ENCODE measurements around the gene STRIP1. TPM values are rescaled to one million over a fixed set of nuclear protein-coding genes. Genes with fewer than 3 reads are reported as not detected.

The STRIP1 gene
- total and polyA plus RNA-seq, 2 of the 8 experiments (the other 6 are each of a cell fraction or from before 2014, with no cell fraction given): 21.3 to 45.6 TPM

DNA sequence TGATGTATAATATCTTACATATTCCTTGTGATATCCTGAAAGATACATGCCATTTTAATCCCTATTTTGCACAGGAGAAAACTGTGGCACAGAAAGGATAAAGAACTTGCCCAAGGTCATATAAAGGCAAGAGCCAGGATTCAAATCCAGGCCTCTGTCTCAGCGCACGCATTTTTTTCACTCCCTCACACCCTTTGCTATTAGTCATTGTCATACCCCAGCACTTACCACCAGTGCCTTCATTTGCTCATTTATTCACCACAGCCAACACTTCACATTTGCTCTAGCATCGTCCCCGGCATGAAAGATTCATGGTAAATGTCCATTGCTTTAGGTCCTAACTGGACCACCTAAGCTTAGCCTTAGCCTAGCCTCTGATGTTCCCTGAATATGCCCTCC, 21.9 kb downstream of the STRIP1 start:
- Histone ChIP-seq H3K4me2 (ENCODE audit: insufficient read depth in 1 of 2, low read depth in 2 of 2, low read length in 2 of 2) (no peak overlapping the region), H4K5ac (ENCODE audit: insufficient read length, low read depth, low read length) (no peak overlapping the region), H3K18ac (ENCODE audit: extremely low read depth, low read length) (no peak overlapping the region), H3K27me3 (replicated peaks in 1 of 4; ENCODE audit: control insufficient read depth in 3 of 4, extremely low read depth in 1 of 4, insufficient read depth in 3 of 4, low read length in 3 of 4) (no peaks in the 10 kb centered on the region), H3K27ac (ENCODE audit: low read depth, low read length) (no peak overlapping the region), H3K4me3 (ENCODE audit: extremely low read depth in 1 of 4, insufficient read depth in 2 of 4, low read depth in 3 of 4, low read length in 4 of 4) (no peak overlapping the region), H2BK20ac (ENCODE audit: low read length) (no peak overlapping the region), H4K91ac (replicated peaks; ENCODE audit: insufficient read length, low read length) (no peak overlapping the region), H3K9ac (replicated peaks in 1 of 4; ENCODE audit: extremely low read depth in 1 of 4, low read depth in 3 of 4, low read length in 3 of 4) (no peak overlapping the region), H2BK12ac (ENCODE audit: low read depth, low read length) (no peak overlapping the region), H2BK120ac (replicated peaks; ENCODE audit: low read depth, low read length) (no peak overlapping the region), H3K79me1 (ENCODE audit: low read depth, low read length) (no peaks in the 10 kb centered on the region; the same call in 1 of the 2 replicates), H3K9me3 (ENCODE audit: insufficient read depth in 2 of 2, low read depth in 1 of 2, low read length in 1 of 2) (no peaks in the 10 kb centered on the region), H2AK5ac (ENCODE audit: low read depth, low read length) (no peak overlapping the region), H3K23ac (ENCODE audit: insufficient read length) (no peak overlapping the region), H2BK5ac (ENCODE audit: low read depth, low read length) (no peak overlapping the region), H4K20me1 (replicated peaks in 1 of 2; ENCODE audit: control insufficient read depth in 1 of 2, insufficient read depth in 2 of 2, low read length in 2 of 2) (peaks cover 6 to 26% of the 10 kb centered on the region in 2 experiments), H3K23me2 (ENCODE audit: low read depth, low read length) (no peaks in the 10 kb centered on the region), H3K4ac (replicated peaks; ENCODE audit: insufficient read length, low read depth, low read length) (no peak overlapping the region), H2AFZ (ENCODE audit: low read length) (no peak overlapping the region), H3K36me3 (ENCODE audit: control insufficient read depth in 2 of 4, insufficient read depth in 4 of 4, low read length in 3 of 4) (peaks cover 28 to 53% (median 45%) of the 10 kb centered on the region in 4 experiments), H3K4me1 (replicated peaks in 1 of 4; ENCODE audit: control insufficient read depth in 3 of 4, insufficient read depth in 4 of 4, low read length in 3 of 4) (no peaks in the 10 kb centered on the region), H2BK15ac (ENCODE audit: low read length) (no peak overlapping the region), H4K8ac (ENCODE audit: extremely low read depth, insufficient read depth, low read length) (no peak overlapping the region), H3K79me2 (ENCODE audit: control insufficient read depth in 1 of 2, insufficient read depth in 2 of 2, low read length in 2 of 2) (no peaks in the 10 kb centered on the region), H3K56ac (replicated peaks; ENCODE audit: insufficient read length, low read depth, low read length) (no peak overlapping the region), H3K14ac (ENCODE audit: insufficient read length) (no peak overlapping the region)
- ChIA-PET POLR2A (ENCODE audit: partially characterized antibody) (interaction anchor here (1.0 to 1.7 kb wide), 2 partner anchors 10 to 74 kb away, joined by 3 to 6 read pairs; no protein-coding TSS in a partner anchor), CTCF (ENCODE audit: partially characterized antibody) (interaction anchor here (0.6 to 40.7 kb wide), 6 partner anchors 15 to 440 kb away, joined by 3 to 1450 read pairs (median 8); partner anchors contain the start of genes ALX3, STRIP1 and UBL4B)
- no peak for DNase-seq (ENCODE audit: low read depth in 1 of 2, low spot score in 2 of 2)
- 93% methylated on average over 4 of the region's 4 CpGs; no CpG with 5 or more reads in 1 of the 2 experiments for WGBS, 2 experiments (ENCODE audit: extremely low coverage in 1 of 2, insufficient coverage in 1 of 2, insufficient read length in 1 of 2, insufficient replicate concordance in 2 of 2, low coverage in 1 of 2, low lambda C conversion rate in 2 of 2, missing lambda C conversion rate in 1 of 2)
- FAIRE-seq: no peak
- TF ChIP-seq POLR2A (IDR thresholded peaks at IDR 0.05; ENCODE audit: control extremely low read depth in 1 of 2, low read depth in 2 of 2, low read length in 2 of 2) (no peak), MAFK (IDR thresholded peaks at IDR 0.05; ENCODE audit: low read depth, low read length) (no peak), ASH2L (IDR thresholded peaks at IDR 0.05; ENCODE audit: low read length) (no peak), EP300 (IDR thresholded peaks at IDR 0.05; ENCODE audit: borderline replicate concordance in 1 of 2, low read depth in 2 of 2, low read length in 2 of 2) (no peak), BRCA1 (IDR thresholded peaks at IDR 0.05; ENCODE audit: low read depth, low read length) (no peak), NANOG (IDR thresholded peaks at IDR 0.05; ENCODE audit: insufficient read depth, low read depth, low read length, poor library complexity, severe bottlenecking) (no peak), JUN (IDR thresholded peaks at IDR 0.05; ENCODE audit: low read depth, low read length) (no peak), TAF7 (optimal IDR thresholded peaks at IDR 0.05; ENCODE audit: borderline replicate concordance, low read depth, low read length) (no peak), NRF1 (IDR thresholded peaks at IDR 0.05; ENCODE audit: low read depth, low read length) (no peak), CTCF (IDR thresholded peaks at IDR 0.05; ENCODE audit: control extremely low read depth in 1 of 3, insufficient read depth in 1 of 3, low read depth in 1 of 3, low read length in 3 of 3) (no peak), SIRT6 (IDR thresholded peaks at IDR 0.05; ENCODE audit: low read length) (no peak)
